Measurements from ENCODE around the gene SPARC. TPM values are rescaled to one million over a fixed set of nuclear protein-coding genes. Genes with fewer than 3 reads are reported as not detected.
A peak's percentile ranks its signal among the peaks of the same experiment; 100 is the strongest.
"Not testable (repeated sequence)": the region's sequence is repeated elsewhere in the genome, so short reads cannot be mapped to it uniquely, and the experiment has no call there.

The SPARC gene
- 92.5 and 367 TPM in 2 replicates for total RNA-seq

GRCh38 chr5:151686674-151687407 lies at the start of gene SPARC:
TSS of gene SPARC (minus strand) at chr5:151686915. CDS start at chr5:151676188, 10,727 bp downstream.
- peak; percentile 56 to 89 for DNase-seq (ENCODE audit: low read depth in 2 of 2)

GRCh38 chr5:151735646-151736045 lies 48.9 kb upstream of the SPARC start:
- no peak for DNase-seq (ENCODE audit: low read depth in 2 of 2)

- no peak for DNase-seq (ENCODE audit: low read depth in 2 of 2)
These were observed 47.3 kb upstream of the SPARC start for GRCh38 chr5:151734064-151734408.

- no peak for DNase-seq (ENCODE audit: low read depth in 2 of 2)
These were observed 46.8 kb upstream of the SPARC start for GRCh38 chr5:151733358-151734063.

GRCh38 chr5:151730381-151730780 lies 43.7 kb upstream of the SPARC start:
- no peak for DNase-seq (ENCODE audit: low read depth in 2 of 2)

GRCh38 chr5:151729597-151729996 lies 42.9 kb upstream of the SPARC start:
- DNase-seq (ENCODE audit: low read depth in 2 of 2), result not testable (repeated sequence)

- no peak for DNase-seq (ENCODE audit: low read depth in 2 of 2)
These were observed 37.6 kb upstream of the SPARC start for GRCh38 chr5:151724360-151724759.

GRCh38 chr5:151722546-151722945 lies 35.8 kb upstream of the SPARC start:
- no peak for DNase-seq (ENCODE audit: low read depth in 2 of 2)

GRCh38 chr5:151721812-151722391 lies 35.2 kb upstream of the SPARC start:
- no peak for DNase-seq (ENCODE audit: low read depth in 2 of 2)

- no peak for DNase-seq (ENCODE audit: low read depth in 2 of 2)
These were observed 34.5 kb upstream of the SPARC start for GRCh38 chr5:151721087-151721646.

GRCh38 chr5:151720215-151720614 lies 33.5 kb upstream of the SPARC start:
- DNase-seq (ENCODE audit: low read depth in 2 of 2), result no peak

- DNase-seq (ENCODE audit: low read depth in 2 of 2), result peak; percentile 70 to 74
These were observed 32.7 kb upstream of the SPARC start for GRCh38 chr5:151719228-151720000.

- no peak for DNase-seq (ENCODE audit: low read depth in 2 of 2)
These were observed 31.9 kb upstream of the SPARC start for GRCh38 chr5:151718646-151719045.

GRCh38 chr5:151718153-151718552 lies 31.4 kb upstream of the SPARC start:
- no peak for DNase-seq (ENCODE audit: low read depth in 2 of 2)

GRCh38 chr5:151717416-151717815 lies 30.7 kb upstream of the SPARC start:
- DNase-seq (ENCODE audit: low read depth in 2 of 2), result no peak

- no peak for DNase-seq (ENCODE audit: low read depth in 2 of 2)
These were observed 22.5 kb upstream of the SPARC start for GRCh38 chr5:151709109-151709735.

GRCh38 chr5:151708126-151708525 lies 21.4 kb upstream of the SPARC start:
- DNase-seq (ENCODE audit: low read depth in 2 of 2), result peak; percentile 39 to 44

GRCh38 chr5:151707567-151707966 lies 20.9 kb upstream of the SPARC start:
- no peak for DNase-seq (ENCODE audit: low read depth in 2 of 2)

- DNase-seq (ENCODE audit: low read depth in 2 of 2), result no peak
These were observed 20.2 kb upstream of the SPARC start for GRCh38 chr5:151706906-151707305.

- DNase-seq (ENCODE audit: low read depth in 2 of 2), result no peak
These were observed 17.1 kb upstream of the SPARC start for GRCh38 chr5:151703780-151704179.

GRCh38 chr5:151703227-151703626 lies 16.5 kb upstream of the SPARC start:
- no peak for DNase-seq (ENCODE audit: low read depth in 2 of 2)

All from lung microvascular endothelial cell (primary cell).